ENCODE measurements around the gene MRGPRG.

- TF ChIP-seq POLR2A (IDR thresholded peaks at IDR 0.05), result no peak
- no peak for TF ChIP-seq CTCF (IDR thresholded peaks at IDR 0.05)
These were observed 11.3 kb upstream of the MRGPRG start for GRCh38 chr11:3229673-3230630.

Data from vagina (tissue), 2 donors.